ENCODE data around the gene TIMM17A.

TIMM17A gene

GRCh38 chr1:201985355-201985754 is 30.1 kb downstream of the TIMM17A start:
- no peak for DNase-seq

DNA sequence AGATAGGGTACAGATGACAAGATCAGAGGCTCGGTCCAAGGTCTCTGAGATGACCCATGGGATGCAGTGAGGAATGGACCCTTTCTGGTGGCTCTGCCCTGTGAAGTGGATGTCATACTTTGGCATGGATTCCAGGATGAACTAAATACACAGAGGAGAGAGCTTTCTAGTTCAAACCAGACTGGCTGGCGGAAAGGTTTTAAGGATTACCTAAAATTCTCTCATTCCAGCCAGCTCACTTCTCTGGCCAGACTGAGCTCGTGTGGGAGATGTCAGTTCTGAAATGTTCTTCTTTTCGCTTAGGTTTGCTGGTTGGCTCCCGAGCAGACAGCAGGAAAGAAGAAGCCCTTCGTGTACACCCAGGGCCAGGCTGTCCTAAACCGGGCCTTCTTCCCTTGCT is 33.3 kb downstream of the TIMM17A start:
- no peak for DNase-seq

GRCh38 chr1:201989354-201990128 is 34.2 kb downstream of the TIMM17A start:
- no peak for DNase-seq

DNA sequence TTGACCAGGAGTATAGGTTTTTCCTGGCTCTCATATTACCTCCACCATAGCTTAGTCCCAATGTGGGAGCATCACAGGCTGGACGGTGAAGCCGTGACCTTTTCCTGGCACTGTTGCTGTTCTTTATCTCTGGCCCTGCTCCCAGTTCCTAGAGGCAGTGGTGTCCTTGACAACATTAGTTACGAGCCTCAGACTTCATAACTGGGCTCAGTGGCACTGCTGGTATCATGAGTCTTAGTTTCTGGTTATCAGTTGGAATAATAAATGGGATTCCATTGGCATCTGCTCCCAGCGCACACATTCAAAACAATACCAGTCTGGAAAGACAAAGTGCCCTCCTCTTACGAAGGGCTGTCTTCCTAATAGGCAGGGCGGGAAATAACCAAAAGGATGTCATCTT is 35.1 kb downstream of the TIMM17A start:
- DNase-seq: no peak

DNA sequence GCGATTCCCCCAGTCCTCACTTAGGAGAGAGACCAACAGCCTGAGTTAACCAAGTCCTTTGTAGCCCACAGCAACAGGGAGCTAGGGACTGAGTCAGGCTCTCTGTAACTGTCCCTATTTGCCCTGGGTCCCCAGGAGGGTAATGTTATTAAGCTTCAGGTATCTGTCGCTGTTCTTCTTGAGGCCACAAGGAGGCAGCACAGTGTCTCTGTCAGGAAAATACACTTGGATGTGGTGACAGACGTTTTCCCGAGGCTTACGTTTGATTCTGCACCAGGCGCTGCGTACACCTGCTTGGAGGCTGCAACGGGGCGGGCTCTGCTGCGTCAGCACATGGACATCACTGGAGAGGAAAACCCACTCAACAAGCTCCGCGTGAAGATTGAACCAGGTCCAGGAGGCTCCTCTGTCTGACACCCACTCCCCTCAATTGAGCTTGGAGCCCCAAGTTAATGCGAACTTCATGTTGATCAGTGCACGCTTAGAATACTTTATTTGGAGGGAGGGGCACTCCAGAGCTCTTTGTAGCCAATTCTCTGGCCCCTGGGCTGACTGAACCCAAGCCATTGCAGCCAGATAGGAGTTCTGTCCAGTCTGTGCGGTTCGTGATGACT is 44.4 kb downstream of the TIMM17A start:
- DNase-seq: peak; percentile 34

GRCh38 chr1:202002507-202002906 is 47.2 kb downstream of the TIMM17A start:
- DNase-seq: no peak

GRCh38 chr1:202004711-202005110 is 49.4 kb downstream of the TIMM17A start:
- DNase-seq: no peak

GRCh38 chr1:202005958-202006357 is 50.7 kb downstream of the TIMM17A start:
- DNase-seq: peak; percentile 28

DNA sequence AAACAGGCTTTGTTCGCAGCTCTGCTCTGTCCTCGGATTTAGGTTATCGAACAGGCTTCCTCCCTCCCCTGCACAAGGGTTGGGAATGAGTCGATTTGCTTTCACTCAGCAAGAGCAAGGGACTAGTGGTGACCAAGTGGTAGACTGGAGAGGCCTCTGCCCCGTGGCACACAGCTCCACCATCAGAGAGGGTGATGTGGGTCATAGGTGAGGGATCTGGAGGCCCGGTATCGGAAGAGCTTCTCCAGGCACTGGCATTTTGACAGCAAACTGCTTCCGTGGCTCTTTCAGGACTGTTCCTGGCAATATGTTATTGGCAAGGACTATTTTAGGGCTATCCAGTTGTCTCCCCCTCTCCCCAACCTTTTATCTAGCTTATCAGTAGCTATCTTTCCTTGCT is 52.0 kb downstream of the TIMM17A start:
- no peak for DNase-seq

- no peak for DNase-seq
Observed at GRCh38 chr1:202007805-202008489, 52.6 kb downstream of the TIMM17A start.

DNA sequence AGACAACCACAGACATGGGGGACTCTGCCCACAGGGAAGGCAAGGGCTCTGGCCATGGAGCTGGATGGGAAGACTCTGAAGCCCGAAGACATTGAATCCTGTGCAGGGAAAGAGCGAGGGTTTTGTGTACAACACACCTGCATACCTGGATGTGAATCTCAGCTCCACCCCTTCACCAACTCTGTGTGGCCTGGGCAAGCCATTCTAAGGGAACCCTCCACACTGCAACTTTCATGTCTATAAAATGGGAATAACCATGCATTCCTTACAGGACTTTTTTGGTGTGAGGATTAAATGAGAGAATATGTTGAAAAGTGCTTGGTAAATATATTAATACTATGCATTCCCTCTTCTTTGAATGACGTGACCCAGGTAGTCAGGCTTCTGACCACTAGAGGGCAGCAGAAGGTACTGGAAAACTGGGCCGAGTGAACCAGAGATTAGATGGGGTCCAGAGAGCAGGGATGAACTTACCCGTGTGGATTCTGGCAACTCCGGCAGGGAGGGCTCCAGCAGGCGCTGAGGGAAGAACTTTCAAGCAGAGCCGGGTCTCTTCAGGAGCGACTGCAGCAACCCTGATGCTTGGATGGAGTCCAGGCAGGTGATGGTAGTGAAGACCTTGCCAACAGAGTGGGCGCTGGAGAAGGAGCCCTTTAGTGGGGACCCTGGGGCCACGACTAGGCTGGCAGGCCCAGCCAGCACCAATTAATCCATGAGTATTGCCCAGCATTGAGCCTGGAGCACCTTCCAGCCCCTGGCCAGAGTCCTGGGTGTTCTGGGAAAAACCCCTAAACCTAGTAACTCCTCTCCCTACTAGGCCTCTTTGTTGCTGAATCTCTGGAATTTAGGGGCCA is 54.2 kb downstream of the TIMM17A start:
- peak; percentile 73 for DNase-seq

DNA sequence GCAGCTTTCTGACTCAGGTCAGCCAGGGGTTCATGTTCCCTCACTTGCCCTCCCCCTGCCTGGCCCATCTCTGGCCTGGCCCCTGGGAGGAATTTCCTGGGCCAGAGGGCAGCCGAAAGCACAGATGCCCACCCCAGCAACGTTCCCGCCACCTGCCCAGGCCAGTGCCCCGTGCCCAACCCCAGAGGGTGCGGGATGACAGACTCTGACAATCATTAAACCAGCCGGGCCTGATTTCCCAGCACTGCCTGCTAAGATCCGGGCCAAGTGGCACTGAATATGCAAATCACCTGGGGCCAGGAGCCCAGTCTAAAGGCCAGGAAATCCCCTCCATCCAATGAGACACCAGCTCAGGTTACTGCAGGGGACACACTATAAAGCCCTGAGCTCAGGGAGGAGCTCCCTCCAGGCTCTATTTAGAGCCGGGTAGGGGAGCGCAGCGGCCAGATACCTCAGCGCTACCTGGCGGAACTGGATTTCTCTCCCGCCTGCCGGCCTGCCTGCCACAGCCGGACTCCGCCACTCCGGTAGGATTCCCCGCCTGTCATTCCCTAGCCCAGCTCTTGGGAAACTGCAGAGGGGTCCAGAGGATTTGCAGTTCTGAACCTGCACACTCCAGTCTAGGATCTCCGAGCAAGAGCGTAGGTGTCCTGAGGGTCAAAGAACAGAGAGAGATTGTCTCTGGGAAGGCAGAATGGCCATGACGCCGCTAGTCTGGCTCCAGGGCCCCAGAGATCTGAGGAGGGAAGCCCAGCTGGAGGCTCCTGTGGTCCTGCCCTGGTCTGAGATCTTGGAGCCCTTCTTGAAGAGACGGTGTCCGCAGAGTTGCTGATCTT is 55.1 kb downstream of the TIMM17A start, which contains the start of gene ELF3:
TSS of gene ELF3 (plus strand) at position 408 of the 836 bp plus-strand sequence. CDS start 550 bp downstream, outside the sequence.
- DNase-seq: no peak

- DNase-seq: no peak
Observed at GRCh38 chr1:202011994-202012393, 56.7 kb downstream of the TIMM17A start.

- DNase-seq: no peak
Observed at GRCh38 chr1:202012544-202013478, 57.5 kb downstream of the TIMM17A start.

DNA sequence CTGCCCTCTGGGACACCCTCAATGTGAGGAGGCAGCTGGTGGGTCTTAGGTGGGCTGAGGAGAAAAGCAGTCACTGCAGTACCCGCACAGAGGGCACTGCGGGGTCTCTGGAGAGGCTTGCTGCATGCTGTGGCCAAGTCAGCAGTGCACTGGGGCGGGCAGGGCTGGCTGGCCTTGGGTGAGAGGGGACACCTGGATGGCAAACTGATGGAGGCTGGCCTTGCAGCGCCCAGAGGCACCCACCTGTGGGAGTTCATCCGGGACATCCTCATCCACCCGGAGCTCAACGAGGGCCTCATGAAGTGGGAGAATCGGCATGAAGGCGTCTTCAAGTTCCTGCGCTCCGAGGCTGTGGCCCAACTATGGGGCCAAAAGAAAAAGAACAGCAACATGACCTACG is 58.3 kb downstream of the TIMM17A start:
- no peak for DNase-seq

GRCh38 chr1:202014060-202014459 is 58.8 kb downstream of the TIMM17A start:
- DNase-seq: no peak

DNA sequence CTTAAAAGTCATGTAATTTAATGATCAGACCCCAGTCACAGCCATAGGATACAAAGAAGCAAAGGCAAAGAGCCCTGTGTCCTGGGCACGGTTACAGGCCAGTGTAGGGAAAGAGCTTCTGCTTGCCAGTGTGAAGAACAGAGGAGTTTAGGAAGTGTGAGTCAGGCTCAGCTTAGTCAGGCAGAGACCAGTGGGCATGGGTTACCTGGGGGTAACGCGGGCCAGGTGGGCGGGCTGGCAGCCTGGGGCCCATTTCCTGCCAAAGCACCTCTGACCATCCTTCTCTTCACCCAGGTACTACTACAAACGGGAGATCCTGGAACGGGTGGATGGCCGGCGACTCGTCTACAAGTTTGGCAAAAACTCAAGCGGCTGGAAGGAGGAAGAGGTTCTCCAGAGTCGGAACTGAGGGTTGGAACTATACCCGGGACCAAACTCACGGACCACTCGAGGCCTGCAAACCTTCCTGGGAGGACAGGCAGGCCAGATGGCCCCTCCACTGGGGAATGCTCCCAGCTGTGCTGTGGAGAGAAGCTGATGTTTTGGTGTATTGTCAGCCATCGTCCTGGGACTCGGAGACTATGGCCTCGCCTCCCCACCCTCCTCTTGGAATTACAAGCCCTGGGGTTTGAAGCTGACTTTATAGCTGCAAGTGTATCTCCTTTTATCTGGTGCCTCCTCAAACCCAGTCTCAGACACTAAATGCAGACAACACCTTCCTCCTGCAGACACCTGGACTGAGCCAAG is 59.8 kb downstream of the TIMM17A start:
- DNase-seq: no peak

GRCh38 chr1:202015662-202015937 is 60.3 kb downstream of the TIMM17A start:
- no peak for DNase-seq

GRCh38 chr1:202016022-202016810 is 60.9 kb downstream of the TIMM17A start:
- DNase-seq: peak; percentile 26

All from fibroblast of upper back skin (primary cell).